ENCODE measurements around the gene YLPM1.

Gene YLPM1

DNA sequence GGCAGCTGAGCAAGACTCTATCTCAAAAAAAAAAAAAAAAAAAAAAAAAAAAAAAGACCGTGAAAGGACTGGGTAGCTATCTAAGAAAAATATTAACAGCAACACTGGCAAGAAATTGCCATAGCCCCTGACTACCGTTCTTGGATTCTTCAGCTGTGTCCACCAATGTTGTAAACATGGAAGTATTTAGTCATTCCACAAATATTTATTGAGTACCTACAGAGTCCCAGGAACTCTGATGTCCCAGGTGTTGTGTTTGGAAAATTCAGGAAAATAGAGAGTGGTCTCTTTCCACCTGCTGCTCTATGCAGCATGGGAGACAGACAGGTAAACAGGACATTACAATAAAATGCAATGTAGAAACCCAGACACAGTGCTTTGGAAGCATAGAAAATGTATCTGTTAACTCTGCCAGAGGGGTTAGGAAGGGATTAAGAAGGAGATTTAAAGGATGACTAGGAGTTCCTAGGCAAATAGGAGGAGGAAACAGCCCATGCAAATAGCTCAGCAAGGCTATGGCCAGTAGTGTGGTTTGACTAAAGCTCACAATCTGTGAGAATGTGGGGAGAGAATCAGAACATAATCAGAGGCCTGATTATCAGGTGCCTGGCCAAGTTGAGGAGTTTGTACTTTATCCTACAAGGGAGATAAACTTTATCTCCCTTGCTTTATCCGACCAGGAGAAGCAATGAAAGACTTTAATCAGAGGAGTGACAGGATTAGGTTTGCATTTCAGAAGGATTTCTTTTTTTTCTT lies 116.5 kb downstream of the YLPM1 start:
- H3K36me3 ChIP-seq (ENCODE audit: control insufficient read depth in 5 of 5, insufficient read depth in 5 of 5, low read length in 5 of 5), result no peaks in the 10 kb centered on the region
- H3K27ac ChIP-seq (ENCODE audit: low read depth, low read length), result no peak overlapping the region
- peaks cover 8 to 41% (median 37%) of the 10 kb centered on the region in 5 donors for H3K4me1 ChIP-seq (ENCODE audit: control insufficient read depth in 5 of 5, insufficient read depth in 5 of 5, low read length in 5 of 5)
- no peak overlapping the region for H3K4me3 ChIP-seq (ENCODE audit: low read depth in 1 of 5, low read length in 5 of 5)
- H3K9me3 ChIP-seq (ENCODE audit: control insufficient read depth in 5 of 5, low read length in 5 of 5), result no peaks in the 10 kb centered on the region
- H3K27me3 ChIP-seq (ENCODE audit: control insufficient read depth in 5 of 5, insufficient read depth in 4 of 5, low read length in 5 of 5), result no peaks in the 10 kb centered on the region
- H3K9ac ChIP-seq (ENCODE audit: low read length in 5 of 5), result no peak overlapping the region

DNA sequence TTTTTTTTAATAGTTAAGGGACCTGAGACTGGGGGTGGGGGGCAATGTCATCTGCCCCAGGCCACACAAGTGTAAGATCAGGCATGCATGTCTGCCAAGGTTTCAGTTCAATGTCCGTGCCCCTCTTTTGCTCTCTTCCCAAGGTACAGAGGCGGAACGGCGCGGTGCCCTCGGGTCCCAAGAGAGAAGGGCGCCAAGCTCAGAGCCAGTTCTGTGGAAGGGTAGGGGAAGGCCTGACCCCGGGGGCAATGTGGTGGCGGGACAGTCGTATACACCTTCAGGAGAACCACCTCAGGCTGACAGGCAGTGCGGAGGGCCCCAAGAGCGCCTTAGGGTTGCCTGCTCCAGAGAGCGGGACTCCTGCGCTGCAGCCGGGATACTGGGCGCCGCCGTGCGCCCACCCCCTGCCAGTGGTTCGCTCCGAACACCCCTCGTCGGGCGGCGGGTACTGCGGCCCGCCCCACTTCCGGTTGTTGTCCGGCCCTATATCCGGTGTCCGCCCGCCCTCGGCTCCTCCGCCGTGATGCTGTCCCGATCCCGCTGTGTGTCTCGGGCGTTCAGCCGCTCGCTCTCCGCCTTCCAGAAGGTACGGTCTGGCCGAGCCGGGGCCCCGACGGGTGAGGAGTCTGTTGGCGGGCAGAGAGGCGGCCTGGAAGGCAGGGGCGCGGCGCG lies 118.5 kb downstream of the YLPM1 start, which contains the start of gene DLST:
DLST (plus strand) TSS at position 486 of the 672 bp plus-strand sequence; CDS start at position 524, 38 bp downstream.
- no peaks in the 10 kb centered on the region for H3K27me3 ChIP-seq (ENCODE audit: control insufficient read depth in 5 of 5, insufficient read depth in 4 of 5, low read length in 5 of 5)
- peak within 1 kb of the TSS; percentile 91 to 97 (median 94) for H3K4me3 ChIP-seq (ENCODE audit: low read depth in 1 of 5, low read length in 5 of 5)
- peaks cover 8 to 53% (median 50%) of the 10 kb centered on the region in 5 donors for H3K4me1 ChIP-seq (ENCODE audit: control insufficient read depth in 5 of 5, insufficient read depth in 5 of 5, low read length in 5 of 5)
- H3K36me3 ChIP-seq (ENCODE audit: control insufficient read depth in 5 of 5, insufficient read depth in 5 of 5, low read length in 5 of 5), result peaks cover 0 to 5% (median 2%) of the 10 kb centered on the region in 5 donors
- peak within 1 kb of the TSS; percentile 94 for H3K27ac ChIP-seq (ENCODE audit: low read depth, low read length)
- H3K9me3 ChIP-seq (ENCODE audit: control insufficient read depth in 5 of 5, low read length in 5 of 5), result no peaks in the 10 kb centered on the region
- H3K9ac ChIP-seq (ENCODE audit: low read length in 5 of 5), result peak within 1 kb of the TSS; percentile 82 to 98 (median 96)

- peak overlapping the region; percentile 94 for H3K27ac ChIP-seq (ENCODE audit: low read depth, low read length)
- no peaks in the 10 kb centered on the region for H3K27me3 ChIP-seq (ENCODE audit: control insufficient read depth in 5 of 5, insufficient read depth in 4 of 5, low read length in 5 of 5)
- no peaks in the 10 kb centered on the region for H3K9me3 ChIP-seq (ENCODE audit: control insufficient read depth in 5 of 5, low read length in 5 of 5)
- H3K36me3 ChIP-seq (ENCODE audit: control insufficient read depth in 5 of 5, insufficient read depth in 5 of 5, low read length in 5 of 5), result peaks cover 0 to 5% (median 2%) of the 10 kb centered on the region in 5 donors
- H3K4me1 ChIP-seq (ENCODE audit: control insufficient read depth in 5 of 5, insufficient read depth in 5 of 5, low read length in 5 of 5), result peaks cover 8 to 56% (median 51%) of the 10 kb centered on the region in 5 donors
- peak overlapping the region; percentile 91 to 97 (median 94) for H3K4me3 ChIP-seq (ENCODE audit: low read depth in 1 of 5, low read length in 5 of 5)
- H3K9ac ChIP-seq (ENCODE audit: low read length in 5 of 5), result peak overlapping the region; percentile 82 to 98 (median 96)
Observed at GRCh38 chr14:74882103-74882920, 119.2 kb downstream of the YLPM1 start.
